H9 (cell line): Measurements from ENCODE around the gene CLMP. TPM values are rescaled to one million over a fixed set of nuclear protein-coding genes. Genes with fewer than 3 reads are reported as not detected.

Experiments used
- DNase-seq: peaks from one replicate; pipeline ENCODE4 v3.0.0-alpha.2; 2017
- H2AFZ ChIP-seq: one replicate; pipeline ENCODE4 v1.6.1; 2013; ENCODE audit warnings: mild to moderate bottlenecking, low read length, control low read depth, moderate library complexity
- H2AK5ac ChIP-seq: 2 replicates; pipeline ENCODE4 v1.6.1; 2013; ENCODE audit warnings: low read length, control low read depth, mixed read lengths; ENCODE audit not compliant: insufficient read length
- H2BK120ac ChIP-seq: one replicate; pipeline ENCODE4 v1.6.1; 2013; ENCODE audit warnings: low read depth, mild to moderate bottlenecking, low read length, control low read depth, inconsistent platforms; ENCODE audit not compliant: poor library complexity, severe bottlenecking
- H2BK12ac ChIP-seq: 2 replicates; pipeline ENCODE4 v1.6.1; 2013; ENCODE audit warnings: low read length, control low read depth, mixed read lengths, low read depth; ENCODE audit not compliant: insufficient read length
- H2BK15ac ChIP-seq: 2 replicates; pipeline ENCODE4 v1.6.1; 2013; ENCODE audit warnings: low read depth, low read length, control low read depth
- H2BK20ac ChIP-seq: one replicate; pipeline ENCODE4 v1.6.1; 2013; ENCODE audit warnings: low read depth, mild to moderate bottlenecking, low read length, control low read depth, inconsistent platforms; ENCODE audit not compliant: poor library complexity, severe bottlenecking
- H2BK5ac ChIP-seq: 2 replicates; pipeline ENCODE4 v1.6.1; 2013; ENCODE audit warnings: low read length, control low read depth, mixed read lengths; ENCODE audit not compliant: insufficient read length
- H3K14ac ChIP-seq: 2 replicates; pipeline ENCODE4 v1.6.1; 2013; ENCODE audit warnings: low read length, control low read depth; ENCODE audit not compliant: insufficient read depth
- H3K18ac ChIP-seq: 2 replicates; pipeline ENCODE4 v1.6.1; 2013; ENCODE audit warnings: low read depth, mild to moderate bottlenecking, mixed read lengths, low read length, control low read depth; ENCODE audit not compliant: insufficient read length
- H3K23ac ChIP-seq: 2 replicates; pipeline ENCODE4 v1.6.1; 2013; ENCODE audit warnings: low read length, control low read depth, mixed read lengths, low read depth; ENCODE audit not compliant: insufficient read length
- H3K23me2 ChIP-seq: 2 replicates; pipeline ENCODE4 v1.6.1; 2013; ENCODE audit warnings: low read depth, mild to moderate bottlenecking, mixed read lengths, low read length, control low read depth; ENCODE audit not compliant: insufficient read length, poor library complexity, severe bottlenecking
- H3K27ac ChIP-seq: 2 replicates; pipeline ENCODE4 v1.5.1; 2013; ENCODE audit warnings: low read length, control low read depth, mixed read lengths, low read depth; ENCODE audit not compliant: insufficient read length
- H3K27me3 ChIP-seq: 2 replicates; pipeline ENCODE4 v1.6.1; 2013; ENCODE audit warnings: low read length, control low read depth, inconsistent platforms; ENCODE audit not compliant: insufficient read depth
- H3K4ac ChIP-seq: 2 replicates; pipeline ENCODE4 v1.6.1; 2013; ENCODE audit warnings: low read depth, mild to moderate bottlenecking, control low read depth, inconsistent platforms, low read length, moderate library complexity
- H3K4me1 ChIP-seq: 2 replicates; pipeline ENCODE4 v1.6.1; 2013; ENCODE audit warnings: low read length, control low read depth, inconsistent platforms; ENCODE audit not compliant: insufficient read depth
- H3K4me2 ChIP-seq: 2 replicates; pipeline ENCODE4 v1.6.1; 2013; ENCODE audit warnings: low read length, control low read depth, mixed read lengths; ENCODE audit not compliant: insufficient read length, insufficient read depth
- H3K56ac ChIP-seq: 2 replicates; pipeline ENCODE4 v1.6.1; 2013; ENCODE audit warnings: low read depth, mild to moderate bottlenecking, mixed read lengths, low read length, control low read depth; ENCODE audit not compliant: insufficient read length
- H3K79me1 ChIP-seq: 2 replicates; pipeline ENCODE4 v1.6.1; 2013; ENCODE audit warnings: low read depth, mild to moderate bottlenecking, moderate library complexity, low read length, control low read depth, inconsistent platforms; ENCODE audit not compliant: insufficient read depth, poor library complexity, severe bottlenecking
- H3K79me2 ChIP-seq: 2 replicates; pipeline ENCODE4 v1.6.1; 2013; ENCODE audit warnings: low read length, control low read depth, inconsistent platforms; ENCODE audit not compliant: insufficient read depth
- H3K9ac ChIP-seq: 2 replicates; pipeline ENCODE4 v1.6.1; 2013; ENCODE audit warnings: low read length, control low read depth, mixed read lengths; ENCODE audit not compliant: insufficient read length; ENCODE audit errors: extremely low read depth
- H3K9me3 ChIP-seq: one replicate; pipeline ENCODE4 v1.6.1; 2013; ENCODE audit warnings: low read depth, low read length, inconsistent platforms; ENCODE audit not compliant: control insufficient read depth
- H3T11ph ChIP-seq: one replicate; pipeline ENCODE4 v1.6.1; 2013; ENCODE audit warnings: mild to moderate bottlenecking, low read length, control low read depth, inconsistent platforms
- H4K20me1 ChIP-seq: one replicate; pipeline ENCODE4 v1.6.1; 2013; ENCODE audit not compliant: control insufficient read depth, insufficient read length, insufficient read depth
- H4K5ac ChIP-seq: 2 replicates; pipeline ENCODE4 v1.6.1; 2013; ENCODE audit warnings: low read depth, mild to moderate bottlenecking, mixed read lengths, low read length, control low read depth; ENCODE audit not compliant: insufficient read length
- H4K8ac ChIP-seq: replicated peaks from 2 replicates; pipeline ENCODE4 v1.6.1; 2013; ENCODE audit warnings: low read length, control low read depth, mixed read lengths, low read depth; ENCODE audit not compliant: insufficient read length
- H4K91ac ChIP-seq: 2 replicates; pipeline ENCODE4 v1.6.1; 2013; ENCODE audit warnings: low read depth, mild to moderate bottlenecking, moderate library complexity, mixed read lengths, low read length, control low read depth; ENCODE audit not compliant: insufficient read length
- H3K27ac Mint-ChIP-seq, 3 experiments: 2 replicates in 2 of 3; 3 replicates in 1 of 3; pipeline ENCODE4 v1.8.0; 2020 to 2021; ENCODE audit warnings: mixed read lengths in 3 of 3, mild to moderate bottlenecking in 1 of 3, moderate library complexity in 1 of 3
- H3K27me3 Mint-ChIP-seq: 2 replicates; pipeline ENCODE4 v1.8.0; 2021; ENCODE audit warnings: low read depth, mild to moderate bottlenecking, moderate library complexity, mixed read lengths
- H3K36me3 Mint-ChIP-seq, 3 experiments: 2 replicates in 2 of 3; 3 replicates in 1 of 3; pipeline ENCODE4 v1.8.0; 2020 to 2021; ENCODE audit warnings: low read depth in 3 of 3, mixed read lengths in 3 of 3; ENCODE audit not compliant: insufficient read depth in 1 of 3
- H3K4me1 Mint-ChIP-seq, 2 experiments: 2 replicates each; pipeline ENCODE4 v1.8.0; 2020; ENCODE audit warnings: mixed read lengths in 2 of 2
- H3K4me3 Mint-ChIP-seq, 2 experiments: 2 replicates in 1 of 2; 3 replicates in 1 of 2; pipeline ENCODE4 v1.8.0; 2020 to 2021; ENCODE audit warnings: mild to moderate bottlenecking in 2 of 2, mixed read lengths in 2 of 2, moderate library complexity in 1 of 2
- H3K9me3 Mint-ChIP-seq, 2 experiments: 2 replicates in 1 of 2; 3 replicates in 1 of 2; pipeline ENCODE4 v1.8.0; 2020; ENCODE audit warnings: mild to moderate bottlenecking in 2 of 2, mixed read lengths in 2 of 2, moderate library complexity in 1 of 2
- CTCF ChIP-seq: fragments of 200-600 bp; sonication (generic); conservative IDR thresholded peaks from 3 replicates; pipeline ENCODE4 v1.8.0; 2021; ENCODE audit warnings: antibody characterized with exemption, mild to moderate bottlenecking
- WGBS: extraction: QIAGEN DNeasy Blood & Tissue Kit; methylation state at CpG from one replicate; pipeline ENCODE4 v1.1.7; 2013; ENCODE audit warnings: missing lambda C conversion rate, low lambda C conversion rate, mixed read lengths; ENCODE audit not compliant: insufficient read length; ENCODE audit errors: extremely low coverage; 5-methylcytosine and 5-hydroxymethylcytosine counted together
- total RNA-seq: library from RNA; stranded (reverse); gene quantifications from 2 replicates; pipeline ENCODE4 v1.2.1, GENCODE V29; 2021

CLMP gene
- total RNA-seq, 1 experiment from 2014 or later: 13.8 TPM

GRCh38 chr11:123143476-123143875, 51.6 kb downstream of the CLMP start:
- Histone ChIP-seq H3K18ac (no peak overlapping the region), H3K4ac (no peak overlapping the region), H2BK20ac (no peak overlapping the region), H3T11ph (no peak overlapping the region), H3K9me3 (no peaks in the 10 kb centered on the region), H3K79me2 (no peaks in the 10 kb centered on the region), H2BK120ac (no peak overlapping the region), H3K4me2 (no peak overlapping the region), H3K9ac (no peak overlapping the region), H4K5ac (no peak overlapping the region), H3K79me1 (no peaks in the 10 kb centered on the region), H3K23me2 (no peaks in the 10 kb centered on the region), H4K8ac (no peak overlapping the region), H2AK5ac (no peak overlapping the region), H3K14ac (no peak overlapping the region), H3K23ac (no peak overlapping the region), H3K27me3 (no peaks in the 10 kb centered on the region), H2BK12ac (no peak overlapping the region), H3K4me1 (no peaks in the 10 kb centered on the region), H3K27ac (no peak overlapping the region), H4K91ac (no peak overlapping the region), H2AFZ (no peak overlapping the region), H3K56ac (no peak overlapping the region), H4K20me1 (no peaks in the 10 kb centered on the region), H2BK15ac (no peak overlapping the region), H2BK5ac (no peak overlapping the region)
- Mint-ChIP-seq H3K4me1 (peaks cover 14 to 18% of the 10 kb centered on the region in 2 experiments), H3K36me3 (peaks cover 0 to 3% (median 2%) of the 10 kb centered on the region in 3 experiments; a peak in 2 of 7 replicates), H3K9me3 (no peaks in the 10 kb centered on the region), H3K27me3 (no peaks in the 10 kb centered on the region), H3K27ac (no peak overlapping the region), H3K4me3 (no peak overlapping the region)
- DNase-seq: no peak
- TF ChIP-seq CTCF: no peak
- no CpG with 5 or more reads among the region's 5 CpGs for WGBS
